OCI-LY3 (cell line): ENCODE results near the gene NUDT2.

Source experiments
- H2AFZ ChIP-seq: fragments of 200-600, 300-600 bp; shearing (Covaris generic); 2 replicates; pipeline ENCODE4 v1.6.0; 2014; ENCODE audit warnings: antibody characterized with exemption, low read depth, low read length
- H3K27ac ChIP-seq: fragments of 200-600, 300-600 bp; sonication (generic); 2 replicates; pipeline ENCODE4 v1.5.1; 2014; ENCODE audit warnings: mild to moderate bottlenecking, low read length, moderate library complexity, mixed read lengths
- H3K27me3 ChIP-seq: fragments of 200-600, 300-600 bp; sonication (generic); 2 replicates; pipeline ENCODE4 v1.6.1; 2014; ENCODE audit warnings: low read depth, low read length, mixed read lengths
- H3K36me3 ChIP-seq: fragments of 200-600, 300-600 bp; sonication (generic); replicated peaks from 2 replicates; pipeline ENCODE3; 2014; ENCODE audit warnings: low read depth, low read length, mixed read lengths
- H3K4me1 ChIP-seq: fragments of 300-600, 200-600 bp; sonication (generic); 2 replicates; pipeline ENCODE4 v1.6.1; 2014; ENCODE audit warnings: low read length, mixed read lengths
- H3K4me2 ChIP-seq: fragments of 200-600, 300-600 bp; sonication (generic); 2 replicates; pipeline ENCODE4 v1.6.1; 2014; ENCODE audit warnings: low read length, mixed read lengths
- H3K4me3 ChIP-seq: fragments of 300-600, 200-600 bp; sonication (generic); 2 replicates; pipeline ENCODE4 v1.5.1; 2014; ENCODE audit warnings: antibody characterized with exemption, mild to moderate bottlenecking, low read length, moderate library complexity
- H3K79me2 ChIP-seq: fragments of 300-600, 200-600 bp; shearing (Covaris generic); 2 replicates; pipeline ENCODE4 v1.6.1; 2014; ENCODE audit warnings: mild to moderate bottlenecking, low read length, mixed read lengths
- H3K9ac ChIP-seq: fragments of 300-600, 200-600 bp; shearing (Covaris generic); 2 replicates; pipeline ENCODE4 v1.6.0; 2014; ENCODE audit warnings: mild to moderate bottlenecking, low read length, moderate library complexity
- H3K9me3 ChIP-seq: fragments of 200-600, 300-600 bp; shearing (Covaris generic); 2 replicates; pipeline ENCODE4 v1.6.1; 2014; ENCODE audit warnings: low read length, mixed read lengths; ENCODE audit not compliant: insufficient read depth
- H4K20me1 ChIP-seq: fragments of 200-600, 300-600 bp; sonication (generic); 2 replicates; pipeline ENCODE4 v1.6.1; 2016; ENCODE audit warnings: low read length, mixed read lengths; ENCODE audit not compliant: insufficient read depth
- CTCF ChIP-seq: fragments of 200-600, 300-600 bp; sonication (generic); IDR thresholded peaks from 2 replicates; pipeline ENCODE4 v1.5.1; 2014; ENCODE audit warnings: antibody characterized with exemption, low read length, low read depth
- EZH2phosphoT487 ChIP-seq: fragments of 200-600 bp; shearing (Covaris generic); IDR thresholded peaks from 2 replicates; pipeline ENCODE4 v1.6.1; 2018; ENCODE audit warnings: antibody characterized with exemption, mixed run types, low read depth

NUDT2 gene

GRCh38 chr9:34379334-34380033 is 50.1 kb downstream of the NUDT2 start:
- no peaks in the 10 kb centered on the region for H3K36me3 ChIP-seq
- TF ChIP-seq EZH2phosphoT487, result no peak
- peak; percentile 97 for TF ChIP-seq CTCF
- no peaks in the 10 kb centered on the region for H4K20me1 ChIP-seq
- H3K4me1 ChIP-seq, result peaks cover 19% of the 10 kb centered on the region
- peak overlapping the region; percentile 84 for H3K4me3 ChIP-seq
- no peak overlapping the region for H3K27ac ChIP-seq
- H3K9me3 ChIP-seq, result no peaks in the 10 kb centered on the region
- peaks cover 7% of the 10 kb centered on the region for H3K27me3 ChIP-seq
- peak overlapping the region; percentile 52 for H3K9ac ChIP-seq
- H3K4me2 ChIP-seq, result peak overlapping the region; percentile 76
- peak overlapping the region; percentile 93 for H2AFZ ChIP-seq
- H3K79me2 ChIP-seq, result no peaks in the 10 kb centered on the region

DNA sequence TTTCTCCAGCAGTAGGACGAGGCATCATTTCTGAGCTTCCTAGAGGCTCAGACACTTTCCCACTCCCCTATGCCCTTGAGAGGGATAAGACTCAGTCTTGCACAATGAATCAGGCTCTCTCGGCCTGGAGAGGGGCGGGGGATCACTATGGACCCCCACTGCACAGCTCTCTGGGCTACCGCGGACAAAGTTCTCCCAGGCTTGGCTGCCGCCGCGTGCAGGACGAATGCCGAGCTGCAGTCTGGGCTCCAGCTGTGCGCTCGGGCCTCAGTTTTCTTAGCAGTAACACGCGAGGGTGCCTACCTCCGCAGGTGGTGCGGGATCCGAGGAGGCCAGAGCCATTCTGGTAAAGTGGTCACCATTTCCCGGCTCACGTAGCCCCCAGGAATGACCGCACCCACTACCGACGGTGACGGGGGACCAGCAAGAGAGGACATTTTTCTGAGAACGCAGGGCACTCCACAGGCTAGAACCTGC is 50.7 kb downstream of the NUDT2 start:
- no peaks in the 10 kb centered on the region for H3K9me3 ChIP-seq
- H3K4me1 ChIP-seq, result peaks cover 19% of the 10 kb centered on the region
- peak overlapping the region; percentile 93 for H2AFZ ChIP-seq
- TF ChIP-seq CTCF (no peak), EZH2phosphoT487 (no peak)
- no peaks in the 10 kb centered on the region for H3K36me3 ChIP-seq
- H3K27ac ChIP-seq, result no peak overlapping the region
- H4K20me1 ChIP-seq, result no peaks in the 10 kb centered on the region
- peaks cover 7% of the 10 kb centered on the region for H3K27me3 ChIP-seq
- no peaks in the 10 kb centered on the region for H3K79me2 ChIP-seq
- H3K4me3 ChIP-seq, result peak overlapping the region; percentile 84
- peak overlapping the region; percentile 52 for H3K9ac ChIP-seq
- H3K4me2 ChIP-seq, result peak overlapping the region; percentile 76

DNA sequence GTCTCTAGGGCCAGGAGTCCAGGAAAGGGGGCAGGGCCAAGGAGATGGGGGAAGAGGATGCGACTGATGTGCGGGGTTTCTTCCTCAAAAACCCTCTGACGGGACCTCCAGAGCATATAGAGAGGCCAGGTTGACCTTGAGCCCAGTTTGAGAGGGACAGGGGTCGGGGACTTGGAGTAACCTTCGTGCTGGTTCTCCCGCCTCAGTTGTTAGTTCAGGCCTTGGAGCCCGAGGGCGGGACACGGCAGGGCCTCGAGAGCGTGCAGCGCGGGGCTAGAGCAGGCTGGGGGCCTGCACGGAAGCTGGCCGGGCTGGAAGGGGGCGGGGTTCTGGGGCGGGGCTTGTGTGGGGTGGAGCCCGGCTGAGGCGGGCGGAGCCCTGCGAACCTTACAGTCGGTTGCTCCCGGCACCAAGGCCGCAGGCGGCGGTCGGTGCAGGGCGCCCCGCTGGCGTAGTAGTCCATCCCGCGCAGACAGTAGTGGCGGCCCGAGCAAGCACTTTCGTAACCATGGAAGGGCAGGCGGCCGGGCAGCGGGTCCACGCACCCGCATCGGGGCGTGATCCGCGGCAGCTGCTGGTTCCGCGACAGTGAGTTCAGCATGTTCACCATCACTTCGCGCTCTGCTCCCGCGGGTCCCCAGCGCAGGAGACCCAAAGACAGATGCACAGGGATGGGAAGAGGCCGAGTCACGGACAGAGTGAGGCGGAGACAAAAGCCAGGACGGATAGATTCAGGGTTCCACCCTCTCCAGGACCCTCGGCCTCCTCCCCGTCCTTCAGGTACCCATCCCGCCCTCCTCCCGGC is 51.3 kb downstream of the NUDT2 start:
- H3K4me3 ChIP-seq, result peak overlapping the region; percentile 84
- H3K9ac ChIP-seq, result peak overlapping the region; percentile 52
- no peaks in the 10 kb centered on the region for H4K20me1 ChIP-seq
- H2AFZ ChIP-seq, result peak overlapping the region; percentile 93
- peak overlapping the region; percentile 76 for H3K4me2 ChIP-seq
- no peak overlapping the region for H3K27ac ChIP-seq
- H3K4me1 ChIP-seq, result peaks cover 16% of the 10 kb centered on the region
- no peaks in the 10 kb centered on the region for H3K79me2 ChIP-seq
- TF ChIP-seq CTCF (no peak), EZH2phosphoT487 (no peak)
- peaks cover 7% of the 10 kb centered on the region for H3K27me3 ChIP-seq
- no peaks in the 10 kb centered on the region for H3K36me3 ChIP-seq
- no peaks in the 10 kb centered on the region for H3K9me3 ChIP-seq

GRCh38 chr9:34381323-34381722 is 52.0 kb downstream of the NUDT2 start:
- Histone ChIP-seq H3K79me2 (no peaks in the 10 kb centered on the region), H3K4me3 (peak overlapping the region; percentile 84), H3K4me1 (peaks cover 13% of the 10 kb centered on the region), H4K20me1 (no peaks in the 10 kb centered on the region), H3K9me3 (no peaks in the 10 kb centered on the region), H3K4me2 (peak overlapping the region; percentile 76), H3K27me3 (peaks cover 7% of the 10 kb centered on the region), H2AFZ (peak overlapping the region; percentile 67; the same call in 1 of the 2 replicates), H3K36me3 (no peaks in the 10 kb centered on the region), H3K27ac (no peak overlapping the region), H3K9ac (peak overlapping the region; percentile 45; the same call in 1 of the 2 replicates)
- TF ChIP-seq EZH2phosphoT487 (no peak), CTCF (no peak)
